Parathyroid adenoma (tissue), 2 donors: ENCODE data around the gene PDYN.

Experiments used
- H2AFZ ChIP-seq: fragments of 300-600 bp; sonication (generic); one replicate; pipeline ENCODE4 v1.7.0; 2017; ENCODE audit warnings: antibody characterized with exemption, mild to moderate bottlenecking
- H3K27ac ChIP-seq: fragments of 300-600 bp; sonication (generic); one replicate; pipeline ENCODE4 v1.7.0; 2017
- H3K27me3 ChIP-seq: fragments of 300-600 bp; sonication (generic); one replicate; pipeline ENCODE4 v1.7.0; 2017; ENCODE audit warnings: low read length; ENCODE audit not compliant: control insufficient read depth, insufficient read depth
- H3K36me3 ChIP-seq: fragments of 300-600 bp; sonication (generic); one replicate; pipeline ENCODE4 v1.7.0; 2017; ENCODE audit warnings: low read length; ENCODE audit not compliant: control insufficient read depth, insufficient read depth
- H3K4me1 ChIP-seq: fragments of 300-600 bp; sonication (generic); one replicate; pipeline ENCODE4 v1.7.0; 2017; ENCODE audit warnings: control low read depth
- H3K4me2 ChIP-seq: fragments of 300-600 bp; sonication (generic); one replicate; pipeline ENCODE4 v1.7.0; 2017; ENCODE audit warnings: low read length
- H3K4me3 ChIP-seq: fragments of 300-600 bp; sonication (generic); one replicate; pipeline ENCODE4 v1.7.0; 2017; ENCODE audit warnings: low read depth, low read length
- H3K79me2 ChIP-seq: fragments of 300-600 bp; sonication (generic); one replicate; pipeline ENCODE4 v1.7.0; 2017; ENCODE audit warnings: control low read depth
- H3K9ac ChIP-seq: fragments of 300-600 bp; sonication (generic); one replicate; pipeline ENCODE4 v1.7.0; 2017; ENCODE audit warnings: mild to moderate bottlenecking
- H3K9me3 ChIP-seq: fragments of 300-600 bp; sonication (generic); one replicate; pipeline ENCODE4 v1.7.0; 2017; ENCODE audit warnings: low read length; ENCODE audit not compliant: control insufficient read depth
- CTCF ChIP-seq: fragments of 300-600 bp; sonication (generic); IDR thresholded peaks from one replicate; pipeline ENCODE4 v1.7.0; 2017; ENCODE audit warnings: antibody characterized with exemption, mild to moderate bottlenecking
- donor health status: primary hyperparathyroidism.

PDYN gene

GRCh38 chr20:1961374-1961773, 32.5 kb downstream of the PDYN start:
- H3K27me3 ChIP-seq: no peaks in the 10 kb centered on the region
- no peaks in the 10 kb centered on the region for H3K36me3 ChIP-seq
- no peak for TF ChIP-seq CTCF
- H3K4me3 ChIP-seq: no peak overlapping the region
- H3K9me3 ChIP-seq: no peaks in the 10 kb centered on the region
- no peak overlapping the region for H2AFZ ChIP-seq
- no peak overlapping the region for H3K27ac ChIP-seq
- H3K9ac ChIP-seq: no peak overlapping the region
- H3K4me1 ChIP-seq: no peaks in the 10 kb centered on the region
- no peak overlapping the region for H3K4me2 ChIP-seq
- H3K79me2 ChIP-seq: no peaks in the 10 kb centered on the region

- Histone ChIP-seq H3K79me2 (no peaks in the 10 kb centered on the region), H3K27me3 (no peaks in the 10 kb centered on the region), H3K4me2 (no peak overlapping the region), H3K9ac (no peak overlapping the region), H3K4me3 (no peak overlapping the region), H3K4me1 (no peaks in the 10 kb centered on the region), H3K9me3 (no peaks in the 10 kb centered on the region), H3K27ac (no peak overlapping the region), H2AFZ (no peak overlapping the region), H3K36me3 (no peaks in the 10 kb centered on the region)
- no peak for TF ChIP-seq CTCF
These were observed 34.7 kb downstream of the PDYN start for GRCh38 chr20:1959156-1959555.

GRCh38 chr20:1958426-1958825, 35.4 kb downstream of the PDYN start:
- H3K27ac ChIP-seq: no peak overlapping the region

GRCh38 chr20:1955217-1955616, 38.6 kb downstream of the PDYN start:
- Histone ChIP-seq H3K36me3 (no peaks in the 10 kb centered on the region), H3K4me1 (no peaks in the 10 kb centered on the region), H3K27ac (no peak overlapping the region), H3K9me3 (no peaks in the 10 kb centered on the region), H3K4me3 (no peak overlapping the region), H3K9ac (no peak overlapping the region), H2AFZ (no peak overlapping the region), H3K27me3 (no peaks in the 10 kb centered on the region), H3K4me2 (no peak overlapping the region), H3K79me2 (no peaks in the 10 kb centered on the region)
- TF ChIP-seq CTCF: no peak

More at GRCh38 chr20:1958426-1958825, 35.4 kb downstream of the PDYN start:
- no peak overlapping the region for H3K4me3 ChIP-seq
- no peak overlapping the region for H3K4me2 ChIP-seq
- H3K9me3 ChIP-seq: no peaks in the 10 kb centered on the region
- H3K36me3 ChIP-seq: no peaks in the 10 kb centered on the region
- no peak overlapping the region for H3K9ac ChIP-seq
- H3K27me3 ChIP-seq: no peaks in the 10 kb centered on the region
- no peaks in the 10 kb centered on the region for H3K4me1 ChIP-seq
- H2AFZ ChIP-seq: no peak overlapping the region
- no peaks in the 10 kb centered on the region for H3K79me2 ChIP-seq
- no peak for TF ChIP-seq CTCF

- no peak overlapping the region for H3K27ac ChIP-seq
- no peak overlapping the region for H3K4me2 ChIP-seq
- no peak overlapping the region for H3K4me3 ChIP-seq
- H3K4me1 ChIP-seq: no peaks in the 10 kb centered on the region
- H3K9ac ChIP-seq: no peak overlapping the region
- no peak for TF ChIP-seq CTCF
- no peaks in the 10 kb centered on the region for H3K79me2 ChIP-seq
- no peaks in the 10 kb centered on the region for H3K36me3 ChIP-seq
- H3K27me3 ChIP-seq: no peaks in the 10 kb centered on the region
- no peaks in the 10 kb centered on the region for H3K9me3 ChIP-seq
- no peak overlapping the region for H2AFZ ChIP-seq
These were observed 40.2 kb downstream of the PDYN start for GRCh38 chr20:1953621-1954020.
